ENCODE data around the gene MAP3K7CL.

- no peak for TF ChIP-seq ZNF274 (IDR thresholded peaks at IDR 0.05; ENCODE audit: low read depth, low read length)
- no peak for TF ChIP-seq YY1 (IDR thresholded peaks at IDR 0.05; ENCODE audit: insufficient read depth, insufficient read length)
- no peak for TF ChIP-seq SUZ12 (IDR thresholded peaks at IDR 0.05; ENCODE audit: extremely low read depth, insufficient read depth, insufficient read length)
These were observed 22.5 kb downstream of the MAP3K7CL start for GRCh38 chr21:29152916-29153315.

Data from NT2/D1 (cell line).